Jurkat, Clone E6-1 (cell line): ENCODE results near the gene LTA.
A peak's percentile ranks its signal among the peaks of the same experiment; 100 is the strongest.

Experiments used
- DNase-seq: peaks from one replicate; pipeline ENCODE4 v3.0.0-alpha.2; 2011; ENCODE audit warnings: low read depth, low spot score
- H3K4me3 ChIP-seq: 2 replicates; pipeline ENCODE4 v1.5.1; 2011; ENCODE audit warnings: mild to moderate bottlenecking, low read length, control low read depth, moderate library complexity

The LTA gene

DNA sequence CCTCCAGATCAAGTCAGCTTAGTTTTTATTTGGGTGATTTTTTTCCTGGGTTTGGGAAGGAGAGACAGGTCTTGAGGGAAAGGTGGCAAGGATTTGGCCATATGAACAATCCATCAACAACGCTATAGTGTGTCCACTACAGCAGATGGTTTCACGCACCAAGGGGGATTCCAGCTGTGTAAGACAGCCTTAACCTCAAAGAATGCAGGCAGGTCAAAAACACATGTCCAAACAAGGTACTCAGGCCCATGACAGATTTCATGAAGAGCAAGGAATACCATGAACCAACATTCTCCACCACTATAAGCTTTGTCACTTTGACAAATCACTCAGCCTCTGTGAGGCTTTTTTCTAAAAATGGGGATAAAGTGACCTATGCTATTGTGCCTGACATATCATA, 44.9 kb downstream of the LTA start:
- DNase-seq: no peak
- peak overlapping the region; percentile 85 for H3K4me3 ChIP-seq

DNA sequence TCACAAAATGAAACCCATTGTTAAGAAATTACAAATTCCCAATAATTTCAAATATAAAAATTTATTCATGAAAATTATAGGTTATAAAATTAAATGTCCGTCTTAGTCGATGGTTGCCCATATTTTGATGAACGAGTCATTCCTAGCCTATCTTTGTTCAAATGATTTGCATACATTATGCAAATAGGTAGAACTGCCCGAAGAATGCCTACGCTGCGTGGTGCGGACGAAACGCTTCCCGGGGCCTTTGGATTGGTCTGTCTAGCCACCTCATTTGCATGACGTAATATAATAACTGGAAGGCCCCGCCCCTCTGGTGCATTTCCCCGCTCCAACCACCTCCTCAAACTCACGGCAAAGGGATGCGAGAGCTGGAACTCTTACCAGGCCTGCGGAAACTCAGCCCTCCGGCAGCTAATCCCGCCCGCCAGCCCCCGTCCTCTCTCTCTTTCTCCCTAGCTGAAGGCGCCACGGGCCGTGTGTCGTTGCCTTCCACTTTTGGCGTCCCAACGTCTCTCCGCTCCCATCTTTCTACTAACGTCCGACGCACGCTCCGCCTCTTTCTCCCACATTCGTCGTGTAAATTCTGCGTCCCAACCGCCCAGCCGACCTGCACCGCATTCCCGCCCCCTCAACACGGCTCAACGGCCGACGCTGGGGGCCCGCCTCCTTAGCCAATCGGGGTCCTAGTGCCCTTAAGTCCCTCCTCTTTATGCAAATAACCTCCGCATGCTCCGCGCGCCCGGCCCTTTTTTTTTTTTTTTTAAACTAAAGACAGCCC, 47.9 kb downstream of the LTA start:
- H3K4me3 ChIP-seq: peak overlapping the region; percentile 73
- DNase-seq: peak; percentile 99

DNA sequence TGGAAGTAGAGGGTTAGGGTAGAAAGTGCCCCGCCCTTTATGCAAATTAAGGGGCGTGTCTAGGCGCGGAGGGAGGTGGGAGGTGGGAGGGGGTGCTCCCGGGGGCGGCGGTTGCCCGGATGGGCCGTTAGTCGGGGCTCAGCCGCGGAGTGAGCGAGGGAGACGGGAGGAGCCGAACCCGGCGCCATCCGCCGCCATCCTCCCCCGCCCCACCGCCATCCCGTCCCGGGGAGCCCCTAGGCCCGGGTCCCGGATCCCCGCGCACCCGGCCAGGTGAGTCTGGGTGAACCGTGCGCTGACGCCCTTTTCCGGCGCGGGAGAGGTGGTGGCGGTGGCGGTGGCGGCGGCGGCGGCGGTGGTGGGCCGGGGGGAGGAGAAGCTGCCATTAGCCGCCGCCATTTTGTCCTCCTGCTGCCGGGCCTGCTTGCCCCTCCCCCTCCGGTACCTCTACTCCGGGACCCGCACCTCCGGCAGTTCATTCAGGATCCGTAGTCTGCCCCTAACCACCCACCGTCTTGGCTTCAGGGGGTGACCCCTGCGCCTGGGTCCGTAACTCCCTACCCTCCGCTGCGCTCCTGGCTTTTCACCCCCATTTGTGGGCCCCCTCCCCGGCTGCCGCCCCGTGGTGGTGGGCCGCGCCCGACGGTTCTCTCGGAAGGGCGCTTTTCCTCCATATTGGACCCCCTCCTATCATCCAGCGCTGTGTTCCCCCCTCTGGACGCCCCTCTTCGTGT, 48.7 kb downstream of the LTA start, which contains the start of gene PRRC2A:
PRRC2A (plus strand) TSS at position 130 of the 734 bp plus-strand sequence. CDS start 2,075 bp downstream, outside the sequence.
- peak within 1 kb of the TSS; percentile 95 for H3K4me3 ChIP-seq
- peak; percentile 73 for DNase-seq

DNA sequence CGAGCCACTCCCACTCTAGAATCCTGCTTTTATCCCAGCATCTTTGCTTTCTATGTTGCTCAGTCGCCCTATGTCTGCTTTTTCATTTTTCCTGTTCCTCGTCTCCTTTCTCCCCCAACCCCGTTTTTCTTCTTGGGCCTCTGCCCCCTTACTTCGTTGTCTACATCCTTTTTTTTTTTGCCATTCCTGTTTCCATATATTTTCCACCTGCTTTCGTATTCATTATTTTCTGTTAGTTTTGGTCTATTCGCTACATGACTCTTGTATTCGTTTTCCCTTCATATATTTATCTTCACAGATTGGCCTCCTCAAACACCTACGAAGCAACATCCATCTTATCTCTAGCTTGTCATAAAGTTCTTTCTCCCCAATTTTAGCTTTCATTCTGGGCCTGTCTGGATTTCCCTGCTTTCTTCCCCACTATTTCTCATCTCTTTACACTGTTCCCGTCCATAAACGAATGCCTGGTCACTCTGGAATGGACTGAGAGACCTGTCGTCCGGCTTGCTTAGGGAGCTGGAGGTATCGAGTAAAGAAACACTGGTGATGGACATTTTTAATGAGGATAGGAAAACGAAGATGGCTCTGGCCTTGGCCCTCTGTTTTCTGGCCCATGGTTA, 49.3 kb downstream of the LTA start:
- no peak for DNase-seq
- H3K4me3 ChIP-seq: peak overlapping the region; percentile 95

DNA sequence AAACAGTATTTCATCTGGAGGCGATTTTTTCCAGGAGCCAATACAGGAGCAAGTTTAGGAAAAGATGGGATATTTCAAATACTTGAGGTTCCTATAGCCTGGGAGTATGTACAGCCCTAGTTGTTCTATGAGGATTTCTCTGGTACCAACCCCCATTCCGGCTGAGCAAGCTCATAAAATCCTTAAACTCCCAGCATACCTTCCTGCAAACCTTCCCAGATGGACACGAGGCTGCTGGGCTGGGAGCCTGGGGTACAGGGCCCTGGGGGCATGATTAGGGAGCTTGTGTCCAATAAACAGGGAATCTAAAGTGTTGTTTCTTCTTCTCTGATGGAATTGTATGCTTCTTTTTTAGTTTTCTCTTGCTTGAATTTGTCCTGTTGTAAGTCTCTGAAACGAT, 49.9 kb downstream of the LTA start:
- peak overlapping the region; percentile 95 for H3K4me3 ChIP-seq
- DNase-seq: no peak

DNA sequence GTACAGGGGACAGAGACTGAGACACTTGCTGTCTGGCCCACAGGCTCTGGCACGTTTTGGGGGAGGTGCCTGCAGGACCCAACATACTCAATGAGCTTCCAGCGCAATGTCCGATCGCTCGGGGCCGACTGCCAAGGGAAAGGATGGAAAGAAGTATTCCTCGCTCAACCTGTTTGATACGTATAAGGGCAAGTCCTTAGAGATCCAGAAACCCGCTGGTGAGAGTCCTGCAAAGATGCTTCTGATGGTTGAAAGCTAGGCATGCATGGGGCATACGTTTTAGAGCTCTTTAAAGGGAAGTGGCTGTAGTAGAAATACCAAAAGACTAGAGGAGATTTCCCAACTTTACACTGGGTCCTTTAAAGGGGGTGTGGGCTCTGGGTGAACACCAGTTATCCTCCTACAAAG, 50.6 kb downstream of the LTA start:
- no peak for DNase-seq
- H3K4me3 ChIP-seq: no peak overlapping the region
